ENCODE results near the gene DHRS3. TPM values are rescaled to one million over a fixed set of nuclear protein-coding genes. Genes with fewer than 3 reads are reported as not detected.
A peak's percentile ranks its signal among the peaks of the same experiment; 100 is the strongest.

Gene DHRS3
- total and polyA plus RNA-seq, 2 of the 13 experiments (the other 11 are each of a cell fraction or from before 2014, with no cell fraction given): 48.5 to 90.5 TPM

DNA sequence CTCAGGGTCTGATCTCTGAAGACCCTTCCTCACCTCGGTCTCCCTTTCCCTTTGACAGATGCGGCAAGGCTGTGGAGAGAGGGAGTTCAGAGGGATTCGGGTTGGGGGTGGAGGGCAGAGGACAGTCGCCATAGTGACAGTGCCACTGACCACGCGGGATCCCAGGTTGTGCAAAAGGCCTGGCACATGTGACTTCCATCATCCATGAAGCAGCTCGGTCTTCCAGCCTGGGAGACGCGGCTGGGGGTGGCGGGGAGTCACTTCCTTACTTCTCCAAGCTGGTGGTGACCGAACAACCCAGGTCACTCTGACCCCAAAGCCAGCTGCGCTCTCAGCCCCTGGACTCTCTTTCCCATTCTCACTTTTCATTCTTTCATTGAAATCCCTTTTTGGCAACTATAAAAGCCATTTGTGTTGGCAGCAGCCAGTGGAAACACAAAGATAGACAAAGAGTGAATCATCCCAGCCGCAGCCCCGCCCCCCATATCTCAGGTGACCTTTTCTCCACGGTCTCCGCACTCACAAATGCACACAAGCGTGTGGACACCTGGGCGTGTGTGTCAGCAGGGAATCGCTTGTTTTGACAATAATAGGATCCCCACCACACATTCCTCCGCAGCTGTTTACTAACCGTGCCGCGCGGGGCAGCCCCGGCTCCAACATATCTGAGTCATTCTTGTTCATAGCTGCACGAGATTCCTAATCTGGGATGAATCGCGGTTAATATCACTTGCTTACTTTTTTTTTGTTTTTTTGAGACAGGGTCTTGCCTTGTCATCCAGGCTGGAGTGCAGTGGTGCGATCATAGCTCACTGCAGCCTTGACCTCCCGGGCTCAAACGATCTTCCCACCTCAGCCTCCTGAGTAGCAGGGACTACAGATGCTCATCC lies 68.3 kb downstream of the DHRS3 start (continued):
- TF ChIP-seq, protein P1, sequence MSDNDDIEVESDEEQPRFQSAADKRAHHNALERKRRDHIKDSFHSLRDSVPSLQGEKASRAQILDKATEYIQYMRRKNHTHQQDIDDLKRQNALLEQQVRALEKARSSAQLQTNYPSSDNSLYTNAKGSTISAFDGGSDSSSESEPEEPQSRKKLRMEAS (IDR thresholded peaks at IDR 0.05): peak; percentile 56; the same call in 1 of the 2 replicates
- TF ChIP-seq, protein P2, sequence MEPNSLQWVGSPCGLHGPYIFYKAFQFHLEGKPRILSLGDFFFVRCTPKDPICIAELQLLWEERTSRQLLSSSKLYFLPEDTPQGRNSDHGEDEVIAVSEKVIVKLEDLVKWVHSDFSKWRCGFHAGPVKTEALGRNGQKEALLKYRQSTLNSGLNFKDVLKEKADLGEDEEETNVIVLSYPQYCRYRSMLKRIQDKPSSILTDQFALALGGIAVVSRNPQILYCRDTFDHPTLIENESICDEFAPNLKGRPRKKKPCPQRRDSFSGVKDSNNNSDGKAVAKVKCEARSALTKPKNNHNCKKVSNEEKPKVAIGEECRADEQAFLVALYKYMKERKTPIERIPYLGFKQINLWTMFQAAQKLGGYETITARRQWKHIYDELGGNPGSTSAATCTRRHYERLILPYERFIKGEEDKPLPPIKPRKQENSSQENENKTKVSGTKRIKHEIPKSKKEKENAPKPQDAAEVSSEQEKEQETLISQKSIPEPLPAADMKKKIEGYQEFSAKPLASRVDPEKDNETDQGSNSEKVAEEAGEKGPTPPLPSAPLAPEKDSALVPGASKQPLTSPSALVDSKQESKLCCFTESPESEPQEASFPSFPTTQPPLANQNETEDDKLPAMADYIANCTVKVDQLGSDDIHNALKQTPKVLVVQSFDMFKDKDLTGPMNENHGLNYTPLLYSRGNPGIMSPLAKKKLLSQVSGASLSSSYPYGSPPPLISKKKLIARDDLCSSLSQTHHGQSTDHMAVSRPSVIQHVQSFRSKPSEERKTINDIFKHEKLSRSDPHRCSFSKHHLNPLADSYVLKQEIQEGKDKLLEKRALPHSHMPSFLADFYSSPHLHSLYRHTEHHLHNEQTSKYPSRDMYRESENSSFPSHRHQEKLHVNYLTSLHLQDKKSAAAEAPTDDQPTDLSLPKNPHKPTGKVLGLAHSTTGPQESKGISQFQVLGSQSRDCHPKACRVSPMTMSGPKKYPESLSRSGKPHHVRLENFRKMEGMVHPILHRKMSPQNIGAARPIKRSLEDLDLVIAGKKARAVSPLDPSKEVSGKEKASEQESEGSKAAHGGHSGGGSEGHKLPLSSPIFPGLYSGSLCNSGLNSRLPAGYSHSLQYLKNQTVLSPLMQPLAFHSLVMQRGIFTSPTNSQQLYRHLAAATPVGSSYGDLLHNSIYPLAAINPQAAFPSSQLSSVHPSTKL (CRISPR knock-in tag; IDR thresholded peaks at IDR 0.05): peak; percentile 81
- 0 out of 4 replicates have a peak, but pooled peaks of 1 of the 2 experiments have one; percentile 21 for TF ChIP-seq KLF16 (CRISPR knock-in tag; IDR thresholded peaks at IDR 0.05)
- TF ChIP-seq, protein P3, sequence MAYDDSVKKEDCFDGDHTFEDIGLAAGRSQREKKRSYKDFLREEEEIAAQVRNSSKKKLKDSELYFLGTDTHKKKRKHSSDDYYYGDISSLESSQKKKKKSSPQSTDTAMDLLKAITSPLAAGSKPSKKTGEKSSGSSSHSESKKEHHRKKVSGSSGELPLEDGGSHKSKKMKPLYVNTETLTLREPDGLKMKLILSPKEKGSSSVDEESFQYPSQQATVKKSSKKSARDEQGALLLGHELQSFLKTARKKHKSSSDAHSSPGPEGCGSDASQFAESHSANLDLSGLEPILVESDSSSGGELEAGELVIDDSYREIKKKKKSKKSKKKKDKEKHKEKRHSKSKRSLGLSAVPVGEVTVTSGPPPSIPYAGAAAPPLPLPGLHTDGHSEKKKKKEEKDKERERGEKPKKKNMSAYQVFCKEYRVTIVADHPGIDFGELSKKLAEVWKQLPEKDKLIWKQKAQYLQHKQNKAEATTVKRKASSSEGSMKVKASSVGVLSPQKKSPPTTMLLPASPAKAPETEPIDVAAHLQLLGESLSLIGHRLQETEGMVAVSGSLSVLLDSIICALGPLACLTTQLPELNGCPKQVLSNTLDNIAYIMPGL (CRISPR knock-in tag; IDR thresholded peaks at IDR 0.05; ENCODE audit: borderline replicate concordance in 1 of 2, low read depth in 1 of 2): no peak
- TF ChIP-seq GATAD2A (CRISPR knock-in tag; IDR thresholded peaks at IDR 0.05): peak; percentile 83
- TF ChIP-seq CBX5 (CRISPR knock-in tag; IDR thresholded peaks at IDR 0.05; ENCODE audit: borderline replicate concordance): peak; percentile 47; the same call in 1 of the 2 replicates
- TF ChIP-seq, protein P4, sequence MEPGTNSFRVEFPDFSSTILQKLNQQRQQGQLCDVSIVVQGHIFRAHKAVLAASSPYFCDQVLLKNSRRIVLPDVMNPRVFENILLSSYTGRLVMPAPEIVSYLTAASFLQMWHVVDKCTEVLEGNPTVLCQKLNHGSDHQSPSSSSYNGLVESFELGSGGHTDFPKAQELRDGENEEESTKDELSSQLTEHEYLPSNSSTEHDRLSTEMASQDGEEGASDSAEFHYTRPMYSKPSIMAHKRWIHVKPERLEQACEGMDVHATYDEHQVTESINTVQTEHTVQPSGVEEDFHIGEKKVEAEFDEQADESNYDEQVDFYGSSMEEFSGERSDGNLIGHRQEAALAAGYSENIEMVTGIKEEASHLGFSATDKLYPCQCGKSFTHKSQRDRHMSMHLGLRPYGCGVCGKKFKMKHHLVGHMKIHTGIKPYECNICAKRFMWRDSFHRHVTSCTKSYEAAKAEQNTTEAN (CRISPR knock-in tag; conservative IDR thresholded peaks at IDR 0.05): peak; percentile 85
- peak; percentile 77 for TF ChIP-seq FOXO1 (CRISPR knock-in tag; IDR thresholded peaks at IDR 0.05)
- no peak for TF ChIP-seq ZNF382 (CRISPR knock-in tag; IDR thresholded peaks at IDR 0.05; ENCODE audit: borderline replicate concordance)
- TF ChIP-seq LCORL (IDR thresholded peaks at IDR 0.05): no peak
- TF ChIP-seq LCORL (CRISPR knock-in tag; IDR thresholded peaks at IDR 0.05): peak; percentile 75
- no peak for TF ChIP-seq HNF4G (IDR thresholded peaks at IDR 0.05; ENCODE audit: borderline replicate concordance, low read depth, low read length)
- no peak for TF ChIP-seq HNF4G (CRISPR knock-in tag; IDR thresholded peaks at IDR 0.05; ENCODE audit: borderline replicate concordance, low read depth)
- TF ChIP-seq, protein P5, sequence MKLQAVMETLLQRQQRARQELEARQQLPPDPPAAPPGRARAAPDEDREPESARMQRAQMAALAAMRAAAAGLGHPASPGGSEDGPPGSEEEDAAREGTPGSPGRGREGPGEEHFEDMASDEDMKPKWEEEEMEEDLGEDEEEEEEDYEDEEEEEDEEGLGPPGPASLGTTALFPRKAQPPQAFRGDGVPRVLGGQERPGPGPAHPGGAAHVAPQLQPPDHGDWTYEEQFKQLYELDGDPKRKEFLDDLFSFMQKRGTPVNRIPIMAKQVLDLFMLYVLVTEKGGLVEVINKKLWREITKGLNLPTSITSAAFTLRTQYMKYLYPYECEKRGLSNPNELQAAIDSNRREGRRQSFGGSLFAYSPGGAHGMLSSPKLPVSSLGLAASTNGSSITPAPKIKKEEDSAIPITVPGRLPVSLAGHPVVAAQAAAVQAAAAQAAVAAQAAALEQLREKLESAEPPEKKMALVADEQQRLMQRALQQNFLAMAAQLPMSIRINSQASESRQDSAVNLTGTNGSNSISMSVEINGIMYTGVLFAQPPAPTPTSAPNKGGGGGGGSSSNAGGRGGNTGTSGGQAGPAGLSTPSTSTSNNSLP (IDR thresholded peaks at IDR 0.05; ENCODE audit: low read depth, low read length): peak; percentile 18; the same call in 1 of the 2 replicates
- peak; percentile 37 for TF ChIP-seq TGIF2 (CRISPR knock-in tag; IDR thresholded peaks at IDR 0.05)
- peak; percentile 70 for TF ChIP-seq SAP130 (CRISPR knock-in tag; IDR thresholded peaks at IDR 0.05; ENCODE audit: low read depth)
- peak; percentile 26; the same call in 1 of the 2 replicates for TF ChIP-seq CREM (IDR thresholded peaks at IDR 0.05)
- TF ChIP-seq CREM (CRISPR knock-in tag; IDR thresholded peaks at IDR 0.05): no peak
- TF ChIP-seq TBX3 (IDR thresholded peaks at IDR 0.05; ENCODE audit: borderline replicate concordance): peak; percentile 60; the same call in 1 of the 2 replicates
- TF ChIP-seq SSRP1 (CRISPR knock-in tag; IDR thresholded peaks at IDR 0.05): 0 out of 2 replicates have a peak, but pooled peaks have one; percentile 61
